DMS53 (cell line): Measurements from ENCODE around the gene MRGPRG.
A peak's percentile ranks its signal among the peaks of the same experiment; 100 is the strongest.

Source experiments
- DNase-seq: peaks from one replicate; lab custom pipeline; 2025; lab: John Stamatoyannopoulos, UW

Gene MRGPRG

GRCh38 chr11:3195251-3196160 is 23.1 kb downstream of the MRGPRG start:
- DNase-seq: peak; percentile 41

- no peak for DNase-seq
These were observed 24.4 kb downstream of the MRGPRG start for GRCh38 chr11:3194016-3194816.

GRCh38 chr11:3193373-3194015 is 25.1 kb downstream of the MRGPRG start:
- no peak for DNase-seq

GRCh38 chr11:3192511-3193372 is 25.9 kb downstream of the MRGPRG start:
- DNase-seq: no peak

- DNase-seq: no peak
These were observed 26.9 kb downstream of the MRGPRG start for GRCh38 chr11:3191586-3192324.

GRCh38 chr11:3190600-3190999 is 28.0 kb downstream of the MRGPRG start:
- DNase-seq: no peak

GRCh38 chr11:3189886-3190583 is 28.6 kb downstream of the MRGPRG start:
- no peak for DNase-seq

GRCh38 chr11:3189196-3189843 is 29.3 kb downstream of the MRGPRG start:
- DNase-seq: no peak

GRCh38 chr11:3188496-3189195 is 30.0 kb downstream of the MRGPRG start:
- DNase-seq: no peak

- no peak for DNase-seq
These were observed 32.3 kb downstream of the MRGPRG start for GRCh38 chr11:3186166-3186953.

GRCh38 chr11:3184732-3185347 is 33.8 kb downstream of the MRGPRG start:
- DNase-seq: no peak

GRCh38 chr11:3183523-3183922 is 35.1 kb downstream of the MRGPRG start:
- DNase-seq: no peak

- DNase-seq: no peak
These were observed 36.2 kb downstream of the MRGPRG start for GRCh38 chr11:3182462-3182852.

- DNase-seq: no peak
These were observed 36.7 kb downstream of the MRGPRG start for GRCh38 chr11:3181725-3182461.

GRCh38 chr11:3180869-3181268 is 37.7 kb downstream of the MRGPRG start:
- DNase-seq: no peak

- DNase-seq: no peak
These were observed 40.3 kb downstream of the MRGPRG start for GRCh38 chr11:3178349-3178748.

- DNase-seq: peak; percentile 44
These were observed 40.7 kb downstream of the MRGPRG start for GRCh38 chr11:3177931-3178330.
